Epithelial cell of esophagus (primary cell): ENCODE data around the gene WDR59.

Experiments
- DNase-seq: peaks from one replicate; pipeline ENCODE4 v3.0.0; 2010; ENCODE audit warnings: low read depth
- H3K4me3 ChIP-seq: 2 replicates; pipeline ENCODE4 v1.5.1; 2011; ENCODE audit warnings: mild to moderate bottlenecking, low read length, control low read depth
- TF ChIP-seq, protein P1 (sequence below): IDR thresholded peaks from 2 replicates; pipeline ENCODE4 v1.5.1; 2011; ENCODE audit warnings: low read depth, mild to moderate bottlenecking, low read length, control low read depth, inconsistent platforms; ENCODE audit not compliant: insufficient read depth; ENCODE audit errors: missing control alignments

The WDR59 gene

DNA sequence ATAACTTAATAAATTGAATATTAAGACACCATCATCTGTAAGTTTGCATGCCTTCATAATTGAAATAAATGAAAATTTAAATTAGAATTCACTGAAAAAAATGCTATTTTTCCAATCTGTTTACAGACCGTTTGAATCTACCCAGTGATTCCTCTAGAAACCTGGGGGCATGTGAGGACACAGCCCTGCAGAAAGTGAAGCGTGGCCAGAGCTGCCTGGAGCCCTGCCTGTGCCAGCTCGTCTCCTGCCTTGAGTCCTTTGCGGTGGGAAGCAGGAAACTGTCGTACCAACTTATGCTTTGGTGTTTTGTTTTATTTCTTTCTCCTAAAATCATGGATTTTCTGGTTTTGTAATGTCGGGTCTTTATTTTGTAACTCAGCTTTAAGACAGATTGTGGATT is 142.5 kb downstream of the WDR59 start:
- peak; percentile 63 for DNase-seq
- H3K4me3 ChIP-seq, result no peak overlapping the region
- TF ChIP-seq, protein P1, sequence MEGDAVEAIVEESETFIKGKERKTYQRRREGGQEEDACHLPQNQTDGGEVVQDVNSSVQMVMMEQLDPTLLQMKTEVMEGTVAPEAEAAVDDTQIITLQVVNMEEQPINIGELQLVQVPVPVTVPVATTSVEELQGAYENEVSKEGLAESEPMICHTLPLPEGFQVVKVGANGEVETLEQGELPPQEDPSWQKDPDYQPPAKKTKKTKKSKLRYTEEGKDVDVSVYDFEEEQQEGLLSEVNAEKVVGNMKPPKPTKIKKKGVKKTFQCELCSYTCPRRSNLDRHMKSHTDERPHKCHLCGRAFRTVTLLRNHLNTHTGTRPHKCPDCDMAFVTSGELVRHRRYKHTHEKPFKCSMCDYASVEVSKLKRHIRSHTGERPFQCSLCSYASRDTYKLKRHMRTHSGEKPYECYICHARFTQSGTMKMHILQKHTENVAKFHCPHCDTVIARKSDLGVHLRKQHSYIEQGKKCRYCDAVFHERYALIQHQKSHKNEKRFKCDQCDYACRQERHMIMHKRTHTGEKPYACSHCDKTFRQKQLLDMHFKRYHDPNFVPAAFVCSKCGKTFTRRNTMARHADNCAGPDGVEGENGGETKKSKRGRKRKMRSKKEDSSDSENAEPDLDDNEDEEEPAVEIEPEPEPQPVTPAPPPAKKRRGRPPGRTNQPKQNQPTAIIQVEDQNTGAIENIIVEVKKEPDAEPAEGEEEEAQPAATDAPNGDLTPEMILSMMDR, result no peak

DNA sequence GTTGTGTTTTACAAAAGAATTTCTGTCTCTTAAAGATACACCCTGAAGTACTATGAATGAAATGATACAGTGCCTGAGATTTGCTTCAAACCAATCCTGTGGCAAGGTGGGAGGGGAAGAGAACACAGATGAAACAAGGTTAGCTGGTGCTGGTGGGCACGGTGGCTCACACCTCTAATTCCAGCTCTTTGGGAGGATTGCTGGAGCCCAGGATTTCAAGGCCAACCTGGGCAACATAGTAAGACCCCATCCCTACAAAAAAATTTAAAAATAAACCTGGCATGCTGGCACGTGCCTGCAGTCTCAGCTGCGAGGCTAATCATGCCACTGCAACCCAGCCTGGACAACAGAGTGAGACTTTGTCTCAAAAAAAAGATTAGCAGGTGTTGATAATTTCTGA is 143.0 kb downstream of the WDR59 start:
- DNase-seq, result no peak
- TF ChIP-seq, protein P1, result no peak
- no peak overlapping the region for H3K4me3 ChIP-seq

DNA sequence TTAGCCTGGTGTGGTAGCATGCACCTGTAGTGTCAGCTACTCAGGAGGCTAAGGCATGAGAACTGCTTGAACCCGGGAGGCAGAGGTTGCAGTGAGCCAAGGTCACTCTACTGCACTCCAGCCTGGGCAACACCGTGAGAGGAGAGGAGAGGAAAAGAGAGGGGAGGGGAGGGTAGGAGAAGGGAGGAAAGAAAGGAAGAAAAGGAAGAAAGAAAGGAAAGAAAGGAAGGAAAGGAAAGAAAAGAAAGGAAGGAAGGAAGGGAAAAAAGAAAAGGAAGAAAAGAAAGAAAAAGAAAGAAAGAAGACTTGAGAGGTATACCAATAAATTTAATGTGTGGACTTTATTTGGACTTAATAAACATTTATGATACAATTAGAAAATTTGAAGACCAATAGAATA is 143.5 kb downstream of the WDR59 start:
- TF ChIP-seq, protein P1, result no peak
- no peak overlapping the region for H3K4me3 ChIP-seq

DNA sequence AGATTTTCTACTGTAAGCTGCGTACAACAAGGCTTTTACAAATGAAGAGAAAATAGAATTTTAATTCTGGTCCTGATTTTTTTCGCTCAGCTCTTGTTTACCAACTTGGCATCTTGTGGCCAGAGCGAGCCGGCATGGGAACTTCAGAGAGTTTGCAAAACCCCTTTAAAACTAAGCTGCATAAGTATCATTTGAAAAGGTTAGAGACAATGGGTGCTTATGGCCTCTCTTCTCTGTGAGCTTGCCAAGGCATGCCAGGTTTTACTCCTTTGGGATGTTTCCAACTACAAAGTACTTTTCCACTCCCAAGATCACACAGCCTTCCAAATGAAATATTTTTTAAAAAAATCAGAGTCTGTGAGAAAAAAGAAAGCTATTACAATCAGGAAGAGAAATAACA is 147.9 kb downstream of the WDR59 start:
- no peak overlapping the region for H3K4me3 ChIP-seq
- DNase-seq, result peak; percentile 17
- TF ChIP-seq, protein P1, result no peak

More for the DNA sequence above, 143.5 kb downstream of the WDR59 start:
- no peak for DNase-seq

DNA sequence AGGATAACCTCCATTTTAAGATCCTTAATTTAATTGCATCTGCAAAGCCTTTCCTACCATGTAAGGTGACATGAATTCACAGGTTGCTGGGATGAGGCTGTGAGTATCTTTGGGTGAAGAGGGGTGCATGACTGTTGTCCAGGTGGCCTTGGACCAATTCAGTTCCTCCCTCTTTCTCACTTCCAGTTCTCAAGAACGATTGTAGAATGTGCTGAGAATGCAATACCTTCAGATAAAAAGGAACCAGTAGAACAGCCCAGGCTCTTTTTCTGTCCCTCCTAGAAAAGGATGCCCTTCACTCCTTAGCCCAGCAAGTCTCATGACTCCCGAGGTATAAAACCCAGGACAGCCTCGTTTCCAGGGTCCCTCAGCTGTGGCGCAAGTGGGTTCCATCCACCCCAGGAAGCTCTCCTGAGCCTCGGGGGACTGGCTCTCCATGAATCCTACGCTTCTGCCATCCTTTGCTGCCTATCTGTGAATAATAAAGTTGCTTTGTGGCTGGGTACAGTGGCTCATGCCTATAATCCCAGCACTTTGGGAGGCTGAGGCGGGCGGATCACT is 148.7 kb downstream of the WDR59 start:
- TF ChIP-seq, protein P1, result no peak

DNA sequence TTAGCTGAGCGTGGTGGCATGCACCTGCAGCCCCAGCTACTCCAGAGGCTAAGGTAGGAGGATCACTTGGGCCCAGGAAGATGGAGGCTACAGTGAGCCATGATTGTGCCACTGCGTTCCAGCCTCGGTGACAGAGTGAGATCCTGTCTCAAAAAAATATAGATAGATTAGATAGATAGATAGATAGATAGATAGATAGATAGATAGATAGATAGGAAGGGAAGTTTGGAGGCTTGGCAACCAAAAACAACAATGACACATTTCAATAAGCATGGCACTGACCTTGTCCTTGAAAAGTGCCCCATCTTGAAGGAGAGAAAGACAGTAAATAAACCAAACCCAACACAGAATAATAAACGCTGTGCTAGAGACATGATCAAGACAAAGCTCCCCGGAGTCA is 152.7 kb downstream of the WDR59 start:
- H3K4me3 ChIP-seq, result no peak overlapping the region
- TF ChIP-seq, protein P1, result no peak
- no peak for DNase-seq

More for the DNA sequence above, 148.7 kb downstream of the WDR59 start:
- no peak overlapping the region for H3K4me3 ChIP-seq
- DNase-seq, result no peak

DNA sequence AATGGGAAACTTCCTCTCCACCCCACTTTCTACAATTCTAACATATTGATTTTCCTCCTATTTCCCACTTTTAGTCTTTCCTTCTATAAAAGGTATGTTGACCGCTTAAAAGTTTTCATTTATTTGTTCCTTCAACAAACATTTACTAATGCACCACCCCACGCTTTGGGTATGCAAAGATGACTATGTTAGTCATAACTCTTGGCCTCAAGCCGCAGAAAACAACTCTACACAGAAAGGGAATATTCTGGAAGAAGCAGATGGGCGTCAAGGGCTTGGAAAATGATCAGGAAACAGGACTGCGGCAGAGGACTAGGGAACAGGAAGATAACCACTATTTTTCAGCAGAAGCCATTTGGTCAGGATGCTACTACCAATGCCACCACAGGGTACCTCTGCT is 153.5 kb downstream of the WDR59 start:
- TF ChIP-seq, protein P1, result no peak
- H3K4me3 ChIP-seq, result no peak overlapping the region
- no peak for DNase-seq
